ENCODE measurements around the gene COX10.

DNA sequence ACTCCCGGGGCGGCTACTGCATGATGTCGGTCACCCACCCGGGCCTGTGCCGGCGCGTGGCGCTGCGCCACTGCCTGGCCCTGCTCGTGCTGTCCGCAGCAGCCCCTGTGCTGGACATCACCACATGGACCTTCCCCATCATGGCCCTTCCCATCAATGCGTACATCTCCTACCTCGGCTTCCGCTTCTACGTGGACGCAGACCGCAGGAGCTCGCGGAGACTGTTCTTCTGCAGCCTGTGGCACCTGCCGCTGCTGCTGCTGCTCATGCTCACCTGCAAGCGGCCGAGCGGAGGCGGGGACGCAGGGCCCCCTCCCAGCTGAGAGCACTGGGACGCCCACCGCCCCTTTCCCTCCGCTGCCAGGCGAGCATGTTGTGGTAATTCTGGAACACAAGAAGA is 137.6 kb downstream of the COX10 start:
- no peak for TF ChIP-seq CTCF (IDR thresholded peaks at IDR 0.05 in 8 of 11, conservative IDR thresholded peaks at IDR 0.05 in 3 of 11)
- no peak for TF ChIP-seq POLR2A (IDR thresholded peaks at IDR 0.05)

Measured in spleen (tissue), 7 donors.